ENCODE results near the gene BIN1. TPM values are rescaled to one million over a fixed set of nuclear protein-coding genes. Genes with fewer than 3 reads are reported as not detected.

Gene BIN1
- total RNA-seq, 2 experiments from 2014 or later, result 55.4 to 58.2 TPM

DNA sequence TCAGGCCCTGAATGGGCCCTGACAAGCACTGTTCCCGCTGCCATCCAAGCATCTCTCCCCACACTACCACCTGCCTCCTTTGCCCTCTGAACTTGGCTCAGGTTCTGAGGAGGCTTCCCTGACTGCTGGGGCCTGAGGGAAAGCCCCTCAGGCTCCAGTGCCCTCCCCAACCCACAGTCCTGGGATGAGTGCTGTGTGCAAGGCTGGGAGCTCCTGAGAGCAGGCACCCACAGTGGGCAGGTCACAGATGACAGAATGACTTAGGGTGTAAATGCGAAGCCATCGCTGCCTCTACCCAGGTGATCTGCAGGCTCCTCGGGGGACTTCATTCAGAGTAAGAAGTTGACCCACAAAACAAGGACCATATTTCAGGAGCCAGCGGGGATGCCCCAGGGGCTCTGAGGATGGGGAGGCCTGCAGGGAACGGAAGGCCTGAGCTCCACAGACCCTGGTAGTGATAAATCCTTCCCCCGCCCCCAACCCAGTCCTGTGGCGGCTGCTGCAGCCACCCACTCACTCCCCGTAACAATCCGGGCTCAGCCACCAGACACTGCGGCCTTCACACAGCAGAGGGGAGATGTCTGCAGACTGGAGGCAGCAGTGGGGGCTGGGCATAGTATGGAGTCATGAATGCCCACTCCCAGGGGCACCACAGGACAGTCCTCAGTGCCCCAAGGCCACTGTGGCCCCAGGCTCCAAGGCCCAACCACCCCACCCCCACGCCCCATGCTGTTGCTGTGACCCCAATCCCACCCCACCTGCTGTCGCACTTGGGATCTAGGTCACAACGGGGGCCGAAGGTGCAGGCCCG, 8.9 kb downstream of the BIN1 start:
- Mint-ChIP-seq H3K27me3 (peaks cover 4% of the 10 kb centered on the region), H3K9me3 (no peaks in the 10 kb centered on the region), H3K4me3 (no peak overlapping the region), H3K4me1 (ENCODE audit: low read depth) (no peaks in the 10 kb centered on the region), H3K27ac (no peak overlapping the region), H3K36me3 (no peaks in the 10 kb centered on the region)
- ChIA-PET CTCF (no interaction called here), POLR2A (interaction anchor here (2.4 kb wide), 1 partner anchor 16 kb away, joined by 7 read pairs; no protein-coding TSS in a partner anchor)
- no peak for DNase-seq
- intact Hi-C loops (cut with micrococcal nuclease), result no loop called here

DNA sequence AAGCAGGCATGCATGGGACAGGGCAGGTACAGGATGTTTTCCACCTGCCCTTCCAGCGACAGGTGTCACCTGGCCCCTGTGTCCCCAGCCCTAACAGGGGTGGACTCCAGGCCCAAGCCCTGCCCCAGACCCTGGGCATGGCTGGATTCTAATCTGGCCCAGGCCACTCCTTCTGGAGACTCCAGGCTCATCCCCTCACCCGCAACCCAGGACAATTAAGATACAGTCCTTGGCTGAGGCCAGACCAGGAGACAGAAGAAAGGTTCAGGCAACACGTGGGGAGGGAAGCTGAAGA, 9.5 kb downstream of the BIN1 start:
- Mint-ChIP-seq H3K9me3 (no peaks in the 10 kb centered on the region), H3K36me3 (no peaks in the 10 kb centered on the region), H3K27ac (no peak overlapping the region), H3K4me1 (ENCODE audit: low read depth) (no peaks in the 10 kb centered on the region), H3K4me3 (no peak overlapping the region), H3K27me3 (peaks cover 4% of the 10 kb centered on the region)
- ChIA-PET CTCF (no interaction called here), POLR2A (interaction anchor here (2.4 kb wide), 1 partner anchor 15 kb away, joined by 7 read pairs; no protein-coding TSS in a partner anchor)
- intact Hi-C loops (cut with micrococcal nuclease), result no loop called here
- no peak for DNase-seq

DNA sequence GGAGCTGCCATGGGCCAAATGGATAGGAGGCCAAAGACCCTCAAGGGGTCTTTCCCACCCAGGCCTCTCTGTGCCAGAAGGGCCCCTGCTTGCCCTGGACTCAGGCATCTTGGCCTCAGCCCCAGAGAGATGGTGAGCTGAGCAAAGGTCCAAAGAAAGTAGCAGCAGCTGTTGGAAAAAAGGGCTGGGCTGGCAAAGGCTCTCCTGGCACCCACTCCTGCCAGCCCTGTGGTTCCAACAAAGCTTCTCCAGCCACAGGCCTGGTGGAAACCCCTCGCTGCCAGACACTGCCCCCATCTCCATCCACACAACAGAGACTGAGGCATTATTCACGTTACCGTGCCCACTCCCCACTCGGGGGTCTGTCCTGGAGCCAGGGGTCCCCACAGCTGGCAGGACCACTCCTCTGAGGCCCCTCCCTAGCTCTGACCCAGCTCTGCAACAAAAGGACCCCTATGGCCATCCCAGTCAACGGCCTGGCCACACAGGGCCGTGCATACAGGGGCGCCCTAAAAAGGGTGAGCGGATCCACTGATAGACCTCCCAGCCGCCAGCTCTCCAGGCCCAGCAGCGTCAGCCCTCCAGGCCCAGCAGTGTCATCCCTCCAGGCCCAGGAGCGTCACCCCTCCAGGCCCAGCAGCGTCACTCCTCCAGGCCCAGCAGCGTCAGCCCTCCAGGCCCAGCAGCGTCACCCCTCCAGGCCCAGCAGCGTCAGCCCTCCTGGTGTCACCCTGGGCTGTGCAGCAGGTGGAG, 10.1 kb downstream of the BIN1 start:
- Mint-ChIP-seq H3K4me3 (no peak overlapping the region), H3K27me3 (peaks cover 4% of the 10 kb centered on the region), H3K9me3 (no peaks in the 10 kb centered on the region), H3K4me1 (ENCODE audit: low read depth) (no peaks in the 10 kb centered on the region), H3K36me3 (no peaks in the 10 kb centered on the region), H3K27ac (no peak overlapping the region)
- DNase-seq, result no peak
- intact Hi-C loops (cut with micrococcal nuclease), result no loop called here
- CTCF ChIA-PET, result interaction anchor here (0.6 kb wide), 1 partner anchor 29 kb away, joined by 6 read pairs; no protein-coding TSS in a partner anchor
- POLR2A ChIA-PET, result interaction anchor here (2.4 kb wide), 1 partner anchor 14 kb away, joined by 7 read pairs; no protein-coding TSS in a partner anchor

DNA sequence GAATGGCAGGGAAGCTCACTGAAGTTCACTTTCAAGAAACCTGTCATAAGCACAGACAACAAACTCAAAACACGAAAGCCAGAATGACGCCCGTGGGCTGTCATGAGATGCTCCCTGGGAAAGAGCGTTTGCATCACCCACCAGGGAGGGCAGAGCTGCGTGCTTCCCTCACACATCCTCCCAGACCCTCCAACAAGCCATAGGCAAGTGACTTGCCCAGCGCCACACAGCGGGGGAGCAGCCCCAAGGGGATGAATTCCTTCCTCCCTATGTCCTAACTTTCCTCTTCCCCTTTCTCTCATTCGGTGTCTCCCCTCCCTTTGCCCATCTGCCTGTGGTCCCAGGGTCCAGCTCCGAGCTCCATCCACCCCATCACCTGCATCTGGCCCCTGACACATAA, 10.7 kb downstream of the BIN1 start:
- ChIA-PET POLR2A (interaction anchor here (2.4 kb wide), 1 partner anchor 14 kb away, joined by 7 read pairs; no protein-coding TSS in a partner anchor), CTCF (interaction anchor here (0.6 kb wide), 1 partner anchor 29 kb away, joined by 6 read pairs; no protein-coding TSS in a partner anchor)
- intact Hi-C loops (cut with micrococcal nuclease), result no loop called here
- no peak overlapping the region for H3K27ac Mint-ChIP-seq
- H3K36me3 Mint-ChIP-seq, result no peaks in the 10 kb centered on the region
- peak; percentile 26 for DNase-seq
- no peaks in the 10 kb centered on the region for H3K9me3 Mint-ChIP-seq
- H3K4me1 Mint-ChIP-seq (ENCODE audit: low read depth), result no peaks in the 10 kb centered on the region
- H3K4me3 Mint-ChIP-seq, result no peak overlapping the region
- peaks cover 4% of the 10 kb centered on the region for H3K27me3 Mint-ChIP-seq

DNA sequence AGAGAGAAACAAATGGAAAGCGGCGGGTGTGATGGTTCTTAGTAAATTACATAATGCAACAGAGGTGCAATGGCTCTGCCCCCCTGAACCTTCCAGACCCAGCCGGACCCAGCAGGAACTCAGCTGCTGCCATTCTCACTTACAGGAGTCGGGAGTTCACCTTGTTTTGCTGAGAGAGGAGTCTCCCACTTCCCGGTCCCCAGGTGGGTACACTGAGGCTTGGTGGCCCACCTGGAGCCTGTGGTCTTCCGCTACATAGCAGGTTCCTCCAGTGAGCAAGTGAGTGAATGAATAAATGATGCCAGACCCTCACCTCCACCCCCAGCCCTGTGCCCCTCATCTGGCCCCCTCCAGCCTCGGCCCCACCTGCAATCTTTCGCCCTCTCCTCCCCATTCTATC, 11.2 kb downstream of the BIN1 start:
- no peak overlapping the region for H3K4me3 Mint-ChIP-seq
- intact Hi-C loops (cut with micrococcal nuclease), result no loop called here
- no peaks in the 10 kb centered on the region for H3K4me1 Mint-ChIP-seq (ENCODE audit: low read depth)
- no peaks in the 10 kb centered on the region for H3K9me3 Mint-ChIP-seq
- no peak for DNase-seq
- H3K27ac Mint-ChIP-seq, result no peak overlapping the region
- POLR2A ChIA-PET, result interaction anchor here (2.4 kb wide), 1 partner anchor 13 kb away, joined by 7 read pairs; no protein-coding TSS in a partner anchor
- peaks cover 4% of the 10 kb centered on the region for H3K27me3 Mint-ChIP-seq
- CTCF ChIA-PET, result interaction anchor here (0.6 kb wide), 1 partner anchor 28 kb away, joined by 6 read pairs; no protein-coding TSS in a partner anchor
- no peaks in the 10 kb centered on the region for H3K36me3 Mint-ChIP-seq

DNA sequence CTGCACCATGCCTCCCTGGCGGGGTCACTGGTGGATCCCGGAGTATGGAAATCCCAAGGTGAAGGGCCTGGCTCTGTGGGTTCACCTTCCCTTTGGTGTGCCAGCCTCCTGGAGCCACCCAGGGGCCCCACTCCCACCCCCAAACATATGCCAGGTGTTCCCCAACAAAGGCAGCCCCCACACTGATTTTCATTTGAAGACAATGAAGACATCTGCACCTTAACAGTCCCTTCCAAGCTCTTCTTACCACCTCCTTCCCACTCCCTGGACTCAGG, 11.7 kb downstream of the BIN1 start:
- H3K4me1 Mint-ChIP-seq (ENCODE audit: low read depth), result no peaks in the 10 kb centered on the region
- intact Hi-C loops (cut with micrococcal nuclease), result no loop called here
- no peak for DNase-seq
- peaks cover 4% of the 10 kb centered on the region for H3K27me3 Mint-ChIP-seq
- ChIA-PET CTCF (no interaction called here), POLR2A (no interaction called here)
- no peak overlapping the region for H3K4me3 Mint-ChIP-seq
- no peak overlapping the region for H3K27ac Mint-ChIP-seq
- H3K36me3 Mint-ChIP-seq, result no peaks in the 10 kb centered on the region
- no peaks in the 10 kb centered on the region for H3K9me3 Mint-ChIP-seq

DNA sequence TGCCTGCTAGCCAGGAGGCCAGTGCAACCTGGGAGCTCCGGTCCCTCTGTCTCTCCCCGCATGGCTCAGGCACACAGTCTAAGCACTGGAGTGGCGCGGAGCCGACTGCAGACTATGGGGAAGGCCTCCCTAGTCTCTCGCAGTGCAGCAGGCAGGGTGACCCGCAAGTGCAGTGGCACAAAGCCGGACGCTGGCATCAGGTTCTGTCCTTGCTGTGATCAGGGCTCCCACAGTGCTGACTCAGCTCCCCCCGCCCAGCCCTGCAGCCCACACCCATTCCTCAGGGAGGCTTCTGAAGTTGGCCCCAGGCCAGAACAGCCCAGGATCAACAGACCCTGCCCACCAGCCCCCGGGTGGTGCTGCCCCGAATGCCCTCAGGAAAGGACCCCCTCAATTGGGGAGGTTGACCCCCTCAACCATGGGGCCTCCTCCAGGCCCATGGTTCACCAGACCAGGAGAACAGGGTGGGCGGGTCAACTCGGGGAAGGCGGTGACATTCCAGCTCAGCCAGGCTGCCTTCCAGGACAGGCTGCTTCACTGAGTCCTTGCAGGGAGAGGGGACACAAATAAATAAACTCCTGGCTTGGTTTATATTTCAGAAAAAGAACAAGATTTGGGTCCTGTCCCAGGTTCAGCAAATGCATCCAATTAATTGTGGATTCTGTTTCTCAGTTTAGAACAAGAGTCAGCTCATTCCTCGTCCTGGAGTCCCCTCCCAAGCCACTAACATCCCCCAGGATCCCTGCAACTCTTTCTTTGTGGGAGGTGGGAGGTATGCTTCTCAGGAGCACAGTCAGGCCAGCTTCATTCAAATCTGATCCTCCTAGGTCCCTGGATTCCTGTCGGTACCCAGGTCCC, 12.2 kb downstream of the BIN1 start:
- intact Hi-C loops (cut with micrococcal nuclease), result no loop called here
- POLR2A ChIA-PET, result no interaction called here
- CTCF ChIA-PET, result no interaction called here
- peaks cover 4% of the 10 kb centered on the region for H3K27me3 Mint-ChIP-seq
- no peaks in the 10 kb centered on the region for H3K36me3 Mint-ChIP-seq
- no peak overlapping the region for H3K4me3 Mint-ChIP-seq
- no peak overlapping the region for H3K27ac Mint-ChIP-seq
- no peaks in the 10 kb centered on the region for H3K4me1 Mint-ChIP-seq (ENCODE audit: low read depth)
- DNase-seq, result no peak
- no peaks in the 10 kb centered on the region for H3K9me3 Mint-ChIP-seq

DNA sequence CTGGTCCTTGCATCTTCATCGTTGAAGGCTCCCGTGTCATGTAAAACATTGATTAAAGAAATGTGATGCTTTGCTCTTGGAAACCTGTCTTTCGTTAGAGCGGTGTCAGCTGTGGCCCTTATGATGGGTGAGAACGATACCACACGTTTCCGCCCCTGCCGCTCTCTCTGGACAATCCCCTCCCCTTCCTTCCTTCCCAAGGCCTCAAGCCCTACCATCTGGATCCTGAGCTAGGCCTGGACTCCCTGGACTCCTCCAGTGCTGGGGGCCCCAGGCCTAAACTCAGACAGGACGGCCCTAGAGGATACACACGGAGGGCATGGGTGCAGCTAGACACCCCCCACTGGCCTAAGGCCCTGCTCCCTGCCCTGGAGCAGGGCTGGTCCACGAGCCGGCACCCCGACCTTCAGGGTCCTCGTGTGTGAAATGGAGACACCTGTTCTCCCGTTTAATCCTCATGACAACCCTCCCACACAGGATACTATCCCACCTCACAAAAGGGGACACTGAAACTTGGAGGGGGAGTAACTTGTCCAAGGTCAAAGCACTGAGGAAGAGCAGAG, 13.2 kb downstream of the BIN1 start:
- POLR2A ChIA-PET, result interaction anchor here (0.6 kb wide), 1 partner anchor 13 kb away, joined by 3 read pairs; the partner anchor contains the start of gene BIN1

DNA sequence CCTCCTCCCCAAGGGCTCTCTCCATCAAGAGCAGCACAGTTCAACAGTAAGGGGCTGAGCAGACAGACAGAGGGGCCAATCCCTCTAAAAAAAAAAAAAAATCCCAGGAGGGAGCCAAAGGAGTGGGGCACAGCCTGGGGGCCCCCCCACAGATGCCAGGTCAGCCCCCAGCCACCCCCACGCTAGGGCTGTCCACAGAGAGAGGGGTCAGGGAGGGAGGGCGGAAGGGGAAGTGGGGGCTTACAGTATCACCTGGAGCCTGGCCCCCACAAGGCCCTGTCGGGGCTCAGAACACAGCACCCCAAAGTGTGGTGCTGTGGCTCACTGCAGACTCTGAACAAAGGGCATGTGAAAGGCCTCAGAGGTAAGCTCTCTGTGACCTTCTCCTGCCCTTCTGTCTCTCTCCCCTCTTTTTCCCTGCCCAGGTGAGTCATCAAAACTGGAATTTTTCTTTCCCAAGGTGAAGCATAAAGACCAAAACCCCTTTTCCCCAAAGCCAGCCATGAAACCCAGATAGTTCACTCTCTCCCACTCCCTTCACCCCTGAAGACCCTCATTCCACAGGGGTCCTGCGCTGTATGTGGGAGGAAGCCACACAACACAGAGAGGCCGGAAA, 13.9 kb downstream of the BIN1 start:
- CTCF ChIA-PET, result interaction anchor here (0.7 kb wide), 1 partner anchor 498 kb away, joined by 3 read pairs; no protein-coding TSS in a partner anchor
- no peak overlapping the region for H3K4me3 Mint-ChIP-seq

More for the DNA sequence above, 13.2 kb downstream of the BIN1 start:
- Mint-ChIP-seq H3K36me3 (no peaks in the 10 kb centered on the region), H3K27me3 (peaks cover 4% of the 10 kb centered on the region), H3K9me3 (no peaks in the 10 kb centered on the region), H3K4me3 (no peak overlapping the region), H3K27ac (no peak overlapping the region), H3K4me1 (ENCODE audit: low read depth) (no peaks in the 10 kb centered on the region)
- intact Hi-C loops (cut with micrococcal nuclease), result no loop called here
- CTCF ChIA-PET, result no interaction called here
- no peak for DNase-seq

DNA sequence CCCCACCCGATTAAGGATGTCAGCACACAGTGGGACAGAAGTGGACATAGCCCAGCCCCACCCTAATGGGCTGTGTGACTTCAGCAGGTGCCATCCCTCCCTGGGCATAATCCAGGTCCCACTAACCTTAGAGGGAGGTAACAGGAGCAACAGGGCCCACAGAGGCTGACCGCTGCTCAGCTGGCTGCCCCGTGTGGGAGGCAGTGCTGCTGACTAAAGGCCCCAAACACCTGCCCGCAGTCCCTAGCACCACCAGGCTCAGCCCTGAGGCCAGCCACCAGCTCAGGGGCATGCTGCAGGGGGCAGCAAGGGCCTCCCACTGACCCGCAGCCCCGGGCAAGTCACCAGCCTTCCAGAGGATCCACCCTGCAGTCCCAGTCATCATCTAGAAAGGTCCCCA, 14.6 kb downstream of the BIN1 start:
- H3K27me3 Mint-ChIP-seq, result peaks cover 6% of the 10 kb centered on the region
- intact Hi-C loops (cut with micrococcal nuclease), result no loop called here
- H3K36me3 Mint-ChIP-seq, result no peaks in the 10 kb centered on the region
- no peak overlapping the region for H3K4me3 Mint-ChIP-seq
- H3K4me1 Mint-ChIP-seq (ENCODE audit: low read depth), result no peaks in the 10 kb centered on the region
- POLR2A ChIA-PET, result no interaction called here
- DNase-seq, result no peak
- CTCF ChIA-PET, result interaction anchor here (0.7 kb wide), 1 partner anchor 499 kb away, joined by 3 read pairs; no protein-coding TSS in a partner anchor
- H3K27ac Mint-ChIP-seq, result no peak overlapping the region
- H3K9me3 Mint-ChIP-seq, result no peaks in the 10 kb centered on the region

More for the DNA sequence above, 13.9 kb downstream of the BIN1 start:
- H3K36me3 Mint-ChIP-seq, result no peaks in the 10 kb centered on the region
- H3K9me3 Mint-ChIP-seq, result no peaks in the 10 kb centered on the region
- no peak overlapping the region for H3K27ac Mint-ChIP-seq
- H3K27me3 Mint-ChIP-seq, result peaks cover 6% of the 10 kb centered on the region
- H3K4me1 Mint-ChIP-seq (ENCODE audit: low read depth), result no peaks in the 10 kb centered on the region
- intact Hi-C loops (cut with micrococcal nuclease), result no loop called here
- no peak for DNase-seq
- POLR2A ChIA-PET, result interaction anchor here (0.6 kb wide), 1 partner anchor 14 kb away, joined by 3 read pairs; the partner anchor contains the start of gene BIN1

DNA sequence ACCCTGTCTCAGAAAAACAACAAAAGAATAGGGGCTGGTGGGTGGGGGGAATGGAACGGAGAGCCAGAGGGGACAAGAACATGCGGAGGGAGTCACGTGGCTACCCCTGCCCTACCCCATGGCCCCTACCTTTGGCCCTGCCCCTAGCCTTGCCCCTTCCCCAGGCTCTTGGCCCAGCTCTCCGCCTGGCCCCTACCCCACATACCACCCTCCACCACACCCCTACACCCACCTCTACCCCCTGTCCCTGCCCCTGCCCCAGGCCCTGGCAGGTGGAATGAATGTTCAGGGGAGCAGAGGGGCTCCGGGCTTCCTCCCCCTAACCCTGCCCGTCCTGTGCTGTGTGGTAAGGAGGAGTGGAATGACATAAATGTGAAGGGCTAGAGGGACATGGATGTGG, 15.1 kb downstream of the BIN1 start:
- ChIA-PET CTCF (no interaction called here), POLR2A (no interaction called here)
- Mint-ChIP-seq H3K9me3 (no peaks in the 10 kb centered on the region), H3K27me3 (peaks cover 6% of the 10 kb centered on the region), H3K4me1 (ENCODE audit: low read depth) (no peaks in the 10 kb centered on the region), H3K4me3 (no peak overlapping the region), H3K36me3 (no peaks in the 10 kb centered on the region), H3K27ac (no peak overlapping the region)
- DNase-seq, result no peak
- intact Hi-C loops (cut with micrococcal nuclease), result no loop called here

Data from activated CD4-positive, alpha-beta memory T cell treated with anti-CD3 and anti-CD28 coated beads for 36 hours (primary cell).